B cell (primary cell): Measurements from ENCODE around the gene ASTN1. TPM values are rescaled to one million over a fixed set of nuclear protein-coding genes. Genes with fewer than 3 reads are reported as not detected.

Experiments
- ATAC-seq: fragments of 200-7000 bp; cut with Tn5 transposase; one replicate; pipeline ENCODE4 v1.10.0; 2021; ENCODE audit warnings: low read depth, mild to moderate bottlenecking, moderate number of reproducible peaks, moderate library complexity
- CTCF ChIA-PET: fragments of 350-600 bp; sonication (Branson Sonifier 250); formaldehyde crosslinking; loops from one replicate; lab custom pipeline; 2021; ENCODE audit warnings: antibody characterized with exemption, inconsistent platforms; lab: Charles Lee
- POLR2A ChIA-PET: fragments of 350-600 bp; sonication (Branson Sonifier 250); formaldehyde crosslinking; loops from one replicate; lab custom pipeline; 2021; ENCODE audit warnings: antibody characterized with exemption; lab: Charles Lee
- DNase-seq: peaks from one replicate; pipeline ENCODE4 v3.0.0; 2013
- H2AFZ ChIP-seq: 2 replicates; pipeline ENCODE4 v1.6.1; 2012; ENCODE audit warnings: mild to moderate bottlenecking, low read depth, low read length; ENCODE audit not compliant: insufficient read depth, poor library complexity, severe bottlenecking
- H3K27ac ChIP-seq, 2 donors: 1 replicate in 1 of 2; 2 replicates in 1 of 2; pipeline ENCODE4 v1.5.1; 2012 to 2013; ENCODE audit warnings: low read length in 2 of 2, mild to moderate bottlenecking in 2 of 2, moderate library complexity in 1 of 2
- H3K27me3 ChIP-seq, 4 experiments: fragments of 200-600 bp in 1 of 4; sonication (generic) in 1 of 4; replicated peaks in 1 of 4; 1 replicate in 2 of 4; 2 replicates in 2 of 4; pipeline versions ENCODE4 v1.6.1 to v1.7.0; 2013 to 2016; ENCODE audit warnings: low read length in 3 of 4, mild to moderate bottlenecking in 2 of 4, mixed read lengths in 1 of 4, moderate library complexity in 1 of 4; ENCODE audit not compliant: insufficient read depth in 4 of 4, control insufficient read depth in 3 of 4; ENCODE audit errors: control extremely low read depth in 1 of 4
- H3K36me3 ChIP-seq, 2 experiments: replicated peaks in 1 of 2; 1 replicate in 1 of 2; 2 replicates in 1 of 2; pipeline versions ENCODE4 v1.6.1 to v1.7.1; 2013; ENCODE audit warnings: low read length in 1 of 2; ENCODE audit not compliant: insufficient read depth in 2 of 2, control insufficient read depth in 1 of 2; ENCODE audit errors: control extremely low read depth in 1 of 2, extremely low read depth in 1 of 2
- H3K4me1 ChIP-seq, 2 donors: fragments of 200-600 bp in 1 of 2; sonication (generic) in 1 of 2; 1 replicate in 1 of 2; 2 replicates in 1 of 2; pipeline versions ENCODE4 v1.5.1 to v1.6.1; 2013 to 2017; ENCODE audit warnings: low read length in 2 of 2; ENCODE audit not compliant: control insufficient read depth in 2 of 2, insufficient read depth in 2 of 2
- H3K4me2 ChIP-seq: replicated peaks from 2 replicates; pipeline ENCODE3; 2012; ENCODE audit warnings: mild to moderate bottlenecking, low read depth, low read length; ENCODE audit not compliant: poor library complexity, severe bottlenecking
- H3K4me3 ChIP-seq, 5 experiments: fragments of 200-600 bp in 1 of 5; sonication (generic) in 1 of 5; 1 replicate in 3 of 5; 2 replicates in 2 of 5; pipeline versions ENCODE4 v1.5.1 to v1.7.0; 2011 to 2016; ENCODE audit warnings: low read length in 4 of 5, mild to moderate bottlenecking in 4 of 5, low read depth in 2 of 5, control low read depth in 1 of 5, moderate library complexity in 1 of 5; ENCODE audit not compliant: insufficient read depth in 1 of 5; ENCODE audit errors: control extremely low read depth in 1 of 5, extremely low read depth in 1 of 5
- H3K79me2 ChIP-seq: fragments of 200-600 bp; sonication (generic); one replicate; pipeline ENCODE4 v1.6.0; 2016; ENCODE audit warnings: low read length; ENCODE audit not compliant: control insufficient read depth, insufficient read depth
- H3K9ac ChIP-seq: fragments of 200-600 bp; sonication (generic); 2 replicates; pipeline ENCODE4 v1.6.1; 2017; ENCODE audit warnings: mild to moderate bottlenecking, low read length, moderate library complexity
- H3K9me3 ChIP-seq, 3 donors: one replicate each; pipeline versions ENCODE4 v1.6.1 to v1.7.1; 2013; ENCODE audit warnings: low read length in 2 of 3; ENCODE audit not compliant: control insufficient read depth in 2 of 3, insufficient read depth in 1 of 3; ENCODE audit errors: control extremely low read depth in 1 of 3
- H4K20me1 ChIP-seq: 2 replicates; pipeline ENCODE4 v1.6.0; 2012; ENCODE audit warnings: mild to moderate bottlenecking, low read length; ENCODE audit not compliant: insufficient read depth, control insufficient read depth, poor library complexity, severe bottlenecking
- H3K27ac Mint-ChIP-seq: one replicate; pipeline ENCODE4 v1.8.0; 2021; ENCODE audit warnings: mixed read lengths
- H3K27me3 Mint-ChIP-seq: one replicate; pipeline ENCODE4 v1.8.0; 2021; ENCODE audit warnings: mixed read lengths
- H3K4me1 Mint-ChIP-seq: one replicate; pipeline ENCODE4 v1.8.0; 2021; ENCODE audit warnings: mixed read lengths
- H3K4me3 Mint-ChIP-seq: one replicate; pipeline ENCODE4 v1.8.0; 2021; ENCODE audit warnings: mixed read lengths
- H3K9me3 Mint-ChIP-seq: one replicate; pipeline ENCODE4 v1.8.0; 2022; ENCODE audit warnings: mixed read lengths; ENCODE audit not compliant: insufficient read depth
- EZH2 ChIP-seq: IDR thresholded peaks from 2 replicates; pipeline ENCODE4 v1.6.1; 2012; ENCODE audit warnings: borderline replicate concordance, low read depth, mild to moderate bottlenecking, moderate library complexity, low read length; ENCODE audit not compliant: insufficient read depth, poor library complexity, severe bottlenecking
- WGBS: methylation state at CpG from one replicate; pipeline ENCODE4 v1.1.5; 2013; ENCODE audit warnings: missing lambda C conversion rate; ENCODE audit not compliant: insufficient coverage; 5-methylcytosine and 5-hydroxymethylcytosine counted together
- intact Hi-C: fragments of 100-400 bp; cut with micrococcal nuclease; formaldehyde crosslinking; loops from one replicate; pipeline ENCODE4 v1.10.0; 2022
- polyA plus RNA-seq: library from polyadenylated mRNA; depleted of rRNA; stranded (reverse); fragments of >200 nt; gene quantifications from 2 replicates; pipeline ENCODE4 v1.2.3, GENCODE V29; 2012
- total RNA-seq, 2 donors: library from RNA; stranded (reverse); fragments of 120-200 nt in 1 of 2; gene quantifications; 1 replicate in 1 of 2; 2 replicates in 1 of 2; pipeline versions ENCODE4 v1.2.3 to v1.2.4, GENCODE V29; 2013 to 2022
- TF ChIP-seq, protein P1 (sequence below): fragments of 200-600 bp; IDR thresholded peaks from one replicate; pipeline ENCODE4 v1.8.0; 2022; ENCODE audit warnings: antibody characterized with exemption, mild to moderate bottlenecking

Gene ASTN1
- total and polyA plus RNA-seq, 2 donors (not counting 1 experiment from before 2014, with no cell fraction given): not detected

- H3K4me1 Mint-ChIP-seq: no peaks in the 10 kb centered on the region
- Histone ChIP-seq H3K36me3 (no peaks in the 10 kb centered on the region), H3K9me3 (peaks cover 0 to 8% (median 0%) of the 10 kb centered on the region in 3 donors), H3K27ac (no peak overlapping the region), H2AFZ (no peak overlapping the region), H4K20me1 (no peaks in the 10 kb centered on the region), H3K79me2 (no peaks in the 10 kb centered on the region), H3K9ac (no peak overlapping the region), H3K4me2 (no peak overlapping the region), H3K4me3 (no peak overlapping the region), H3K27me3 (no peaks in the 10 kb centered on the region), H3K4me1 (no peaks in the 10 kb centered on the region)
- TF ChIP-seq EZH2: no peak
- TF ChIP-seq, protein P1, sequence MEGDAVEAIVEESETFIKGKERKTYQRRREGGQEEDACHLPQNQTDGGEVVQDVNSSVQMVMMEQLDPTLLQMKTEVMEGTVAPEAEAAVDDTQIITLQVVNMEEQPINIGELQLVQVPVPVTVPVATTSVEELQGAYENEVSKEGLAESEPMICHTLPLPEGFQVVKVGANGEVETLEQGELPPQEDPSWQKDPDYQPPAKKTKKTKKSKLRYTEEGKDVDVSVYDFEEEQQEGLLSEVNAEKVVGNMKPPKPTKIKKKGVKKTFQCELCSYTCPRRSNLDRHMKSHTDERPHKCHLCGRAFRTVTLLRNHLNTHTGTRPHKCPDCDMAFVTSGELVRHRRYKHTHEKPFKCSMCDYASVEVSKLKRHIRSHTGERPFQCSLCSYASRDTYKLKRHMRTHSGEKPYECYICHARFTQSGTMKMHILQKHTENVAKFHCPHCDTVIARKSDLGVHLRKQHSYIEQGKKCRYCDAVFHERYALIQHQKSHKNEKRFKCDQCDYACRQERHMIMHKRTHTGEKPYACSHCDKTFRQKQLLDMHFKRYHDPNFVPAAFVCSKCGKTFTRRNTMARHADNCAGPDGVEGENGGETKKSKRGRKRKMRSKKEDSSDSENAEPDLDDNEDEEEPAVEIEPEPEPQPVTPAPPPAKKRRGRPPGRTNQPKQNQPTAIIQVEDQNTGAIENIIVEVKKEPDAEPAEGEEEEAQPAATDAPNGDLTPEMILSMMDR: no peak
- DNase-seq (no peak), ATAC-seq (no peak)
- peaks cover 3% of the 10 kb centered on the region for H3K27me3 Mint-ChIP-seq
- H3K9me3 Mint-ChIP-seq: no peaks in the 10 kb centered on the region
- ChIA-PET POLR2A (no interaction called here), CTCF (no interaction called here)
- 81% methylated on average over 3 of the region's 3 CpGs for WGBS
- no peak overlapping the region for H3K27ac Mint-ChIP-seq
- no peak overlapping the region for H3K4me3 Mint-ChIP-seq
- intact Hi-C loops: no loop called here
These were observed 140.8 kb downstream of the ASTN1 start for GRCh38 chr1:177023726-177024125.

DNA sequence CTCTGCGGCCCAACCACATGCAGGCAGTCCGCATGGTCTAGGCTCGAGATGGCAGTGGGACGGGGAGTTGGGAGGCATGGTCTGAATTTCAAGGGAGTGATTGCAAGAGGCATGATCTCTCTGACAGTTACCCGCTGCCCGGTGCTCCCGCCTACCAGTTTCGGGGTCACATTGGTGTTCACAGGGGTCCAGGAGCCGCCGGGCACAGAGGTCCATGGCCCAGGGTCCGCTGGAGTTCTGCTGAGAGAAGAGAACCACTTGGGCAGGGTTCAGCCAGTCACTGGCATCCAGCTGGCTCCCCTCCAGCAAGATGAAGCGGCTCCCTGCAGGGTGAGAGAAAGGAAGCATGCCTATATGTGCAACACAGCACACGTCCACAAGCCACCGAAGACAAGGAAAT is 141.3 kb downstream of the ASTN1 start:
- no peak overlapping the region for H3K4me3 ChIP-seq
- ChIA-PET CTCF (no interaction called here), POLR2A (no interaction called here)
- no peak overlapping the region for H3K27ac ChIP-seq
- no peaks in the 10 kb centered on the region for H4K20me1 ChIP-seq
- H3K27me3 ChIP-seq: no peaks in the 10 kb centered on the region
- H3K4me1 ChIP-seq: no peaks in the 10 kb centered on the region
- no peak for TF ChIP-seq EZH2
- TF ChIP-seq, protein P1: no peak
- H3K79me2 ChIP-seq: no peaks in the 10 kb centered on the region
- H3K9me3 ChIP-seq: peaks cover 0 to 8% (median 0%) of the 10 kb centered on the region in 3 donors
- Mint-ChIP-seq H3K4me1 (no peaks in the 10 kb centered on the region), H3K4me3 (no peak overlapping the region), H3K27ac (no peak overlapping the region), H3K27me3 (peaks cover 3% of the 10 kb centered on the region), H3K9me3 (no peaks in the 10 kb centered on the region)
- no peak overlapping the region for H3K9ac ChIP-seq
- no peak overlapping the region for H3K4me2 ChIP-seq
- H3K36me3 ChIP-seq: no peaks in the 10 kb centered on the region
- H2AFZ ChIP-seq: no peak overlapping the region
- DNase-seq (no peak), ATAC-seq (no peak)
- WGBS: 90% methylated on average over 13 of the region's 14 CpGs
- intact Hi-C loops: no loop called here
